ENCODE results near the gene KTN1.

KTN1 gene

DNA sequence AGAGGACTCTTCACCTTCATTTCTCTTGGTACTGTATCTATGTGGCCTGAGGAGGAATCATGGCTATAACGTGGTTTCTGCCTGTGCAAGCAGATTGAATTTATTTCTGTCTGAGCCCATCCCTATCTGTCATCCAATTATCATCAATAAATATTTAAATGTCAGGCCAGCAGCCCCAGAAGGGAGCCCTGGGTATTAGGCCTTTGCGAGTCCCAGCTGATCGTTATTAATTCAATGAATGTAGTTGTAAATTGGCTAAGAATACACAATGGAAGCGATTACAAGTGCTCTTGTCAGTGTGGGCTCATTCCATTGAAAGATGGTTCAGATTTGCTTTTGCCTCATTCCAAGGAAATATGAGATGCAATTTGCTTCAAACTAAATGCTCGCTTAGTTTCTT lies 142.0 kb downstream of the KTN1 start:
- DNase-seq = no peak

- DNase-seq = no peak
Measured at GRCh38 chr14:55724736-55725135, 144.7 kb downstream of the KTN1 start.

DNA sequence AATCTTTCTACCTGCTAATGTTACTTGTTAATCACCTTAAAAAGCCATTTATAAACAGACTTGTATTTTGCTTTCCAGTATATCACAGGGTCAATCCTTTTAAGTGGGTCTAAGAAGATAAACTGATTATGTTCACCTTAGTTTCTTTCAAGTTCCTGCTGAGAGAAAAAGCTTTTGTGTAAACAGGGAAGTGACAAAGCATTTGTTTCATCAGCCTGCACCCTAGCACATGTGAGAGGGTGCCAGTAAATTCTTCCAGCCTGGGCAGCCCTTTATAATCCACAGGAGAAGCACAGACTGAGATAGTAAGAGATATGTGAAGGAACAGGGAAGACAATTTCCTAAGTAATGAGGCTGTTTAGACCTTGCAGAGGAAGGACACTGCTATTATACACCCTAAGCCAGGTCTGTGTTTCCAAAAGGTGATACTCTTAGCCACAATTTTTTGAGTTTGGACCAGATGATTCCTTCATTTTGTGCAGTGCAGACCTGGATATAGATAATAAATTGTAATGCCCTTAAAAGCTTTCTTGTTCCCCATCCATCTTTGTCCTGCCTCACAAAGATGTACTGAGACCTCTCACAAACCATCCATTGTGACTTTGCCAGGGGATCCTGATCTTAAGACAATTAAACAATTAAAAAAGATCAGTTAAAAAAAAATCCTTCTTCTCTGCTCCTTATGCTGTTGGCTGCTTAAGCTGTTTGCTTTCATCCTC lies 150.7 kb downstream of the KTN1 start:
- DNase-seq = no peak

DNA sequence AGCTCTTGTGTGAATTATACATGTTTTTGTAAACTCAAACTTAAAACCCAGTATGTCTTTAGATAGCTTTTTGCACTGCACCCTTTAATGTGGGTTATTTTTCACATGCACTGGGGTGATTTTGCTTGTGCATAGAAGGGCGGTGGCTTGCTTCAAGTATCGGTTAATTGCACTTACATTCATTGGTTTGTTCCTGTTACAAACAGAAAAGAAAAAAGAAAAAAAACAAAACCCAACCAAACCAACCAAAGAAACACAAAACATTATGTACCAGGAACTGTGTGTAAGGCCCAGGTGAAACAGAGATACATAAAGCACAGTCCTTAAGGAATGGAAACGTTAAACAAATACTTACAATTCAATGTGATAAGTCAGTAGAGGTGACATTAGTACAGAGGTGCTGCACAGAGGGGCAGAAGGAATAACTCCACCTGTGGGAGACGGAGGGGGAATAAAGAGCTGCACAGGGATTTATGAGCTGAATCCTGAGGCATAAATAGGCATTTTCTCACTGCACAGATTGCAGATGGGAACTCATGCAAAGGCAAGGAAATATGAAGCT lies 151.4 kb downstream of the KTN1 start:
- DNase-seq = no peak

GRCh38 chr14:55731881-55732498 lies 152.0 kb downstream of the KTN1 start:
- DNase-seq = peak in 3 of 4 experiments; percentile 10 to 18 (median 18)

DNA sequence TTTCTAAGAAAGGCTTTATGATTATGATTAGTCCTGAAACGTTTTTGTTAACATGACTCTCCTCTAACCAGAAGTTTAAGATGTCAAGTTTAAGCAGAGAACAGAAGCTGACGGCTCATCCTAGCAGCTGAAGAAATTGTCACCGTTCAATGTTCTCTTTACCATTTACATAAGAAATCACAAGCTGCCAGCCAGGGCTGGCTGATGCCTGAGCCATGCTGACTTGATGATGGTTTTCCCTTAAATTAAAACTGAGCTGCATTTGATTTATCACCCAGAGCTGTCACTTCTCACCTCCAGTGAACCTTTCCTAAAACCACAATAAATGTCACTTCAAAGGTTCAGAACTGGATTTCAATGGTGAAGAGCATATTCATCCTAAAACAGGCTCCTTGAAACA lies 153.6 kb downstream of the KTN1 start:
- no peak for DNase-seq

All from activated naive CD4-positive, alpha-beta T cell (primary cell).